Skin of body (tissue), 2 donors: ENCODE data around the gene ADARB2. TPM values are rescaled to one million over a fixed set of nuclear protein-coding genes. Genes with fewer than 3 reads are reported as not detected.
A peak's percentile ranks its signal among the peaks of the same experiment; 100 is the strongest.
"Not testable (repeated sequence)": the region's sequence is repeated elsewhere in the genome, so short reads cannot be mapped to it uniquely, and the experiment has no call there.

Experiments
- DNase-seq: peaks from one replicate; lab custom pipeline; 2025; lab: John Stamatoyannopoulos, UW
- total RNA-seq: library from RNA; depleted of rRNA; stranded (reverse); fragments of >200 nt; gene quantifications from one replicate; pipeline ENCODE4 v1.2.3, GENCODE V29; 2014

Gene ADARB2
- total RNA-seq, 1 donor from 2014 or later, result 0.10 TPM

- DNase-seq, result not testable (repeated sequence)
These were observed 120.6 kb downstream of the ADARB2 start for GRCh38 chr10:1616701-1617100.

DNA sequence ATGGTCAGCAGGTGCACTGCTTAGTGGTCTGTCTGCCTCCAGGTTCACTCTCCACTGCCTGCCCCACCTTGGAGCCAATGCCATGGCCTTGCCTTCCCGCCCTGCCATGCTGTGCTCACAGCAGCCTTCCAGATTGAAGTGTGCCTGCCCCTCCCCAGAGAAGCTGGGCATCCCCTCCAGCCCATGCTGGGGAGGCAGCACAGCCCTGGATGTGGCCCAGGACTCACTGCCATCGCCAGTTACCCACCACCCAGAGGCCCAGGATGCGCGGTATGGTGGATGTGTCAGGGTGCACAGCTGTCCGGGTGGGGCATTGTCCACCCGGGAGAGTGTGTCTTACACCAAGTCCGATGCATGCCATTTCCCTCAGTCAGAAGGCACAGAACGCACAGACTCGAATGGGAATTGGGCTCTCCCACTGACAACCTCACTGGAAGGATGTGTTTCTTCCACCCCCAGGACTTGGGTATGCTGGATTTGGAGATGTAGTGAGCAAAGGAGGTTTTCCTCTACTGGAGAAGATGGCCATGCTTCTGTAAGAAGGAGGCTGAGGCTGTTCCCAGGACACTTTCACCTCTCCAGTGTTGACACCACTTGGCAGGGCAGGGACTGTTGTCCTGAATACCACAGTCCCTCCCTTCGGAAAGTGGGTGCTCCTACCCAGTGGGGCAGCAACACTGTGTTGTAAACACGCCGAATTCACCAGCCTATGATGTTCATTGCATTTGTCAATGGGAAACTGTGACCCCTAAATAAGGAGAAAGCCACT is 122.0 kb downstream of the ADARB2 start:
- DNase-seq, result no peak

GRCh38 chr10:1613511-1613910 is 123.8 kb downstream of the ADARB2 start:
- DNase-seq, result no peak

DNA sequence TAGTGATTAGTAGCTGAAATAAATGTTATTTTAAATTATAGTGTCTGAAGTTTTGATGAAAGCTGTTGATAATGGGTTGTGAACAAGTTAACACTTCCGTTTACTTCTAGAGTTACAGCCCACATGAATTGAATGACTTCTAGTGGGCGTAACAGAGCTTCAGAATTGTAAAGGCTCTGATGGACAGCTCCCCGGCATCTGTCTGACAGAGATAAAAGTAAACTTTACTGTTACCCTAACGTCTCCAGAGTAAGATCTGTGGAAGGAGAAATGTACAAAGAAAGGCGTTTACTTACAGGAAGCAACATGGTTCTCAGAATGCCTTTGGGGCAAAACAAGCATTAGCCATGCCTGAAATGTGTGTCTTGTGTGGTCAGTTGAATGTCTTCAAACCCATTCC is 124.4 kb downstream of the ADARB2 start:
- no peak for DNase-seq

DNA sequence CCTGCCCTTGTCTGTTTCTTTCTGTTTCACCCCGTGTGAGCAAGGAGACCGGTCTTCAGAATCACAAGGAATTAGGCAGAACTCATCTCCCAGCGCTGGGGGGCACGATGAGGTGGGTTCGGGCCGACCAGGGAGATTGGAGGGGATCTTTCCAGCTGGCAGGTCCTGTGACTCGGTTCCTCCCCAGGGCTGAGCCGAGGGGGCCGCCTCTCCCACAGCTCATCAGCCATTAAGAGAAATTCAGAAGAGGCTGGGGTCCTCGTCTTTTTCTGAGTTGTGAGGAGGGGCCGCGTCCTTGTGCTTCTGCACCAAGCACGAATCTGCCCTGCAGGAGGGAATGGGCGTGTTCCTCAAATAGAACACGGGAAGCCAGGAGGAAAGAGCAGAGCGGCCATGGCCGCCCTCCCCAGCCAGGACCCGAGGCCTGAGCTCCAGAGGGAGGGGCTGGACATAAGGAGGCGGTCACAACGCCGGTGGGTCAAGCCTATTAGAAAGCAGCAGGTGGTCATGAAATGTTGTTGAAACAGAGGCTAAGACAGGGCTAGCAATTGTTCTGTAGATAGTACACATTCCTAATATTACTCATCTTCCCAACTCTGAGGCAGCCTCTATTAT is 125.3 kb downstream of the ADARB2 start:
- no peak for DNase-seq

- no peak for DNase-seq
These were observed 126.1 kb downstream of the ADARB2 start for GRCh38 chr10:1610986-1611770.

- no peak for DNase-seq
These were observed 127.7 kb downstream of the ADARB2 start for GRCh38 chr10:1609648-1609970.

DNA sequence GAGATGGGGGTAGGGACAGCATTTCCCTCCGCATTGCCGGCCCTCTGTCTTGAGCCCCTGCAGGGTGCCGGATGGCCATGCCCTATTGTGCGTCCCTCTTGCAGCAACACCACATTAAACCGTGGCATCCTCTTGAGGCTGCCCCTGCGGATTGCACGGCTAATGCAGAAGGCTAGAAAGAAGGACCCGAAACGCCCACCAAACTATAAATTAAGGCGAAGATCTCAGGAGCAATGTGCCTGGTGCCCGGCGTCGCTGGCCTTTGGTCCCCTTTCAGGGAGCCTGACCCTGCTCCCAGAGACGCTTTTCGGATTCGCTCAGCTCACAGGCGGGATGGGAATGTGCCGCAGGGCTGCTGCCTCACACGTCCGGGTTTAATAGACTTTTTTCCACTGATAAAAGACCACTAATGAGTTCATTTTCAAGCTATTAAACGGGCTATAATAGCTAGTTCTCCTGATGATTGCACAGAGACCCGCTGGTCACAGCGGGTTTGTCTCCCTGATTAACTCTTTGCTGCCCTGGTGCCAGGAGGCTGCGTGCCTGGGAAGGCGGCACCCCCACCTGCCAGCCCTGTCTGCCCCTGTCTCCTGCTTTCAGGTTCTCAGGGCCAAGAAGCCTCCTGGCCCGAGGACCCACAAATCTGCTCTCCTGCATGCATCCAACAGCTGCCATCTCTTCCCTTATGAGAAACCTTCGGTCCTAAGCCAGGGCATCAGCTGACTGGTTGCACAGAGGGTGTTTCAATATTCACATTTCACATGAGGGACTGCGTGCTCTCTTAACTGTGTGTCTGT is 128.3 kb downstream of the ADARB2 start:
- no peak for DNase-seq

GRCh38 chr10:1608408-1608807 is 128.9 kb downstream of the ADARB2 start:
- DNase-seq, result no peak

- DNase-seq, result no peak
These were observed 129.9 kb downstream of the ADARB2 start for GRCh38 chr10:1607466-1607865.

GRCh38 chr10:1605999-1606940 is 131.1 kb downstream of the ADARB2 start:
- no peak for DNase-seq

GRCh38 chr10:1605121-1605520 is 132.2 kb downstream of the ADARB2 start:
- DNase-seq, result no peak

DNA sequence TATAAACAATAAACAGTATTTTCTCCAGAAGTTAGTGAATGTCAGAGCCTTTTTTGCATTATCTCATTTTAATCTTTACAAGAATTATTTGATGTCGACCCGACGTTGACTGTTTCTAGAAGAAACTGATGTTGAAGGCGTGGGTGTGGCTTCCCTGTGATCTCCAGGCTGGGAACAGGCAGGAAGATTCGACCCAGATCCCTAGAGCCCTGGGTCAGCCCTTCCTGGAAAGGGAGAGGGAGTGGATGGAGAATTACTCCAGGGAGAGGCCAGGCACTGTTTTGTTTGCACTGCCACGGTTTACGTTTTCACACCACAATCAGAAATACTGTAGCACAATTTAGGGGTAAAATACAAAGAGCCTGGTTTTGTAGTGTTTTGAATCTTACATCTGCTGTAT is 133.1 kb downstream of the ADARB2 start:
- no peak for DNase-seq

- DNase-seq, result no peak
These were observed 134.1 kb downstream of the ADARB2 start for GRCh38 chr10:1603181-1603580.

- DNase-seq, result no peak
These were observed 135.3 kb downstream of the ADARB2 start for GRCh38 chr10:1602037-1602484.

DNA sequence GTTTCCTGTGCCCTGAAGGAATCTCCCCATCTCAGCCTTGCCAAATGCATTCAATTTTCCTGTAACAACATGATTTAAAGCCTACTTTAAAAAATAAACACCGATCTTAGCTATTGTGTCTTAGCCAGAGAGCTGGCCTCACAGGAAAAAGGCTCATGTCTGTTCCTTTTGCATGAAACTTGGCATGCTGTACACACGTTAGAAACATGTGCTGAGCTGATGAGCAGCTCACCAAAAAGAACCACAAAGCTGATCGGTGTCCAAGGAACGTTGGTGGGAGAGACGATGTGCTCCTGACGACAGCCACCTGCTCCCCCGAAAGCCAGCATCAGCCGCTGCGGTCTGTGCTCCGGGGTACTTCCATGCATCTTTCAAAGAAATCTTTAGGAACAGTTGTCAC is 135.9 kb downstream of the ADARB2 start:
- no peak for DNase-seq

DNA sequence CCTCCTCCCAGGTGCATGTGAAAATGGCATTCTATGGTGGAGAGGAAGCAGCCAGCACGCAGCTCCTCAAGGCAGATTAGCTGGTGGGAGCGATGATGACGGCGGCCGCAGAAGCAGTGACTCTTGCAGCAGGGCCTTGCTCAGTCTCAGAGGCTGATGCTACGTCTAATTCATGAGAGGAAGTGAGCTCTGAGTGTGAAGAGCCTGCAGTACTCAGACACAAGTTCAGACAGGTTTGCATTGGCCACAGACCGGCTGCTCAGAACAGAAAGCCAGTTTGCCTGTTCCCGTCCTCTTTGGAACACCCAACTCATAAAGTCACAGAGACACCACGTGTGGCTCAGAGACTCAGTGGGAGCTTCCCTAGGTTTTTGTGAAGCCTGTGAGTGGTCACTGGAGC is 136.5 kb downstream of the ADARB2 start:
- DNase-seq, result no peak

GRCh38 chr10:1598393-1599153 is 138.8 kb downstream of the ADARB2 start:
- no peak for DNase-seq

- peak; percentile 29 for DNase-seq
These were observed 139.8 kb downstream of the ADARB2 start for GRCh38 chr10:1597370-1598146.
